HepG2 (cell line): ENCODE results near the gene HSD11B1L. TPM values are rescaled to one million over a fixed set of nuclear protein-coding genes. Genes with fewer than 3 reads are reported as not detected.
"Not testable (repeated sequence)": the region's sequence is repeated elsewhere in the genome, so short reads cannot be mapped to it uniquely, and the experiment has no call there.

Experiments
- ATAC-seq: fragments of 200-7000 bp; cut with Tn5 transposase; 3 replicates; pipeline ENCODE4 v1.9.1; 2020; ENCODE audit warnings: mild to moderate bottlenecking, moderate library complexity
- BruUV-seq: library from RNA; stranded (reverse); fragments of 400-500 nt; replicated peaks from 2 replicates; lab custom pipeline; 2021; lab: Mats Ljungman, UMichigan
- CTCF ChIA-PET: fragments of 300-600 bp; formaldehyde crosslinking; extraction: SDS; loops from one replicate; lab custom pipeline; 2021; ENCODE audit warnings: low total read pairs, inconsistent platforms, low intra/inter-chr PET ratio; lab: Yijun Ruan, JAX
- POLR2A ChIA-PET: fragments of 350-600 bp; sonication (Branson Sonifier 250); formaldehyde crosslinking; loops from one replicate; lab custom pipeline; 2020; ENCODE audit warnings: antibody characterized with exemption, inconsistent platforms; lab: Yijun Ruan, JAX
- DNase-seq: peaks from one replicate; pipeline ENCODE4 v3.0.0-alpha.2; 2015; ENCODE audit warnings: low spot score
- FAIRE-seq: peaks from 3 replicates; lab custom pipeline; 2011; peaks lifted over from hg19 to GRCh38; lab: Jason Lieb, UNC
- H2AFZ ChIP-seq: one replicate; pipeline ENCODE4 v1.6.1; 2011; ENCODE audit warnings: low read length, inconsistent platforms
- H3K27ac ChIP-seq: fragments of 300-600 bp; 3 replicates; pipeline ENCODE4 v1.8.0; 2011; ENCODE audit warnings: mixed run types, mild to moderate bottlenecking, mixed read lengths, low read length, inconsistent platforms; ENCODE audit not compliant: insufficient read depth; ENCODE audit errors: extremely low read length
- H3K27me3 ChIP-seq, 2 experiments: fragments of 200-600 bp in 1 of 2; 2 replicates in 1 of 2; 3 replicates in 1 of 2; pipeline versions ENCODE4 v1.6.0 to v1.8.0; 2011; ENCODE audit warnings: low read length in 2 of 2, mild to moderate bottlenecking in 2 of 2, moderate library complexity in 2 of 2, inconsistent platforms in 1 of 2; ENCODE audit not compliant: insufficient read depth in 2 of 2, control insufficient read depth in 1 of 2
- H3K36me3 ChIP-seq, 2 experiments: fragments of 200-600 bp in 1 of 2; replicated peaks in 1 of 2; 2 replicates in 1 of 2; 3 replicates in 1 of 2; pipeline versions ENCODE4 v1.5.1 to v1.8.0; 2011; ENCODE audit warnings: low read length in 2 of 2, inconsistent platforms in 1 of 2; ENCODE audit not compliant: insufficient read depth in 2 of 2, control insufficient read depth in 1 of 2
- H3K4me1 ChIP-seq: 2 replicates; pipeline ENCODE4 v1.5.1; 2012; ENCODE audit warnings: low read length, inconsistent platforms; ENCODE audit not compliant: insufficient read depth
- H3K4me2 ChIP-seq: 2 replicates; pipeline ENCODE4 v1.6.0; 2011; ENCODE audit warnings: low read depth, low read length, inconsistent platforms
- H3K4me3 ChIP-seq, 3 experiments: fragments of 200-600 bp in 1 of 3; sonication (generic), shearing (Covaris generic) in 1 of 3; replicated peaks in 1 of 3; 2 replicates each; pipeline ENCODE4 v1.5.1; 2011 to 2016; ENCODE audit warnings: low read length in 3 of 3, inconsistent platforms in 2 of 3, low read depth in 2 of 3, mild to moderate bottlenecking in 2 of 3, control low read depth in 1 of 3, mixed read lengths in 1 of 3; ENCODE audit not compliant: insufficient read depth in 1 of 3
- H3K79me2 ChIP-seq: one replicate; pipeline ENCODE4 v1.6.1; 2011; ENCODE audit warnings: low read length, inconsistent platforms; ENCODE audit not compliant: insufficient read depth
- H3K9ac ChIP-seq: 2 replicates; pipeline ENCODE4 v1.6.0; 2011; ENCODE audit warnings: mild to moderate bottlenecking, low read depth, low read length, inconsistent platforms; ENCODE audit not compliant: insufficient read depth
- H3K9me3 ChIP-seq: 2 replicates; pipeline ENCODE4 v1.5.1; 2012; ENCODE audit warnings: mild to moderate bottlenecking, low read length
- H4K20me1 ChIP-seq: 2 replicates; pipeline ENCODE4 v1.6.0; 2011; ENCODE audit warnings: inconsistent platforms, mild to moderate bottlenecking, low read length, moderate library complexity; ENCODE audit not compliant: insufficient read depth
- AGO2 ChIP-seq: fragments of 200-400 bp; formaldehyde crosslinking; optimal IDR thresholded peaks from 2 replicates; pipeline ENCODE3; 2017; ENCODE audit warnings: mild to moderate bottlenecking, low read depth, low read length, moderate library complexity
- POLR2A ChIP-seq, 2 experiments: IDR thresholded peaks; 2 replicates each; pipeline ENCODE4 v1.6.1; 2011; ENCODE audit warnings: low read depth in 2 of 2, low read length in 2 of 2, mild to moderate bottlenecking in 1 of 2, moderate library complexity in 1 of 2; ENCODE audit not compliant: insufficient read depth in 1 of 2
- RBFOX2 ChIP-seq: fragments of 200-400 bp; formaldehyde crosslinking; IDR thresholded peaks from 2 replicates; pipeline ENCODE4 v1.6.1; 2017; ENCODE audit warnings: low read depth, mild to moderate bottlenecking, low read length
- REST ChIP-seq, 2 experiments: IDR thresholded peaks; 2 replicates each; pipeline ENCODE4 v1.6.1; 2011 to 2012; ENCODE audit warnings: low read length in 2 of 2, borderline replicate concordance in 1 of 2, low read depth in 1 of 2, mild to moderate bottlenecking in 1 of 2, moderate library complexity in 1 of 2
- WGBS: methylation state at CpG from one replicate; pipeline ENCODE4 v1.1.6; 2017; ENCODE audit warnings: low lambda C conversion rate; 5-methylcytosine and 5-hydroxymethylcytosine counted together
- in situ Hi-C: cut with HindIII; loops from 2 replicates; pipeline ENCODE4 v1.10.0; 2017; ENCODE audit warnings: low pct_unique_long_range_greater_than_20kb; ENCODE audit not compliant: extremely low pct_ligation_motif_present
- intact Hi-C: fragments of 100-400 bp; cut with micrococcal nuclease; formaldehyde crosslinking; loops from one replicate; pipeline ENCODE4 v1.10.0; 2022; ENCODE audit not compliant: unreplicated experiment
- polyA plus RNA-seq, 8 experiments: library from polyadenylated mRNA; depleted of rRNA in 3 of 8; stranded (reverse) in 7 of 8; unstranded in 1 of 8; fragments of >200 nt; fragmentation: Illumina TruSeq in 4 of 8; extraction: Trizol in 4 of 8; gene quantifications; 2 replicates each; pipeline versions ENCODE4 v1.2.1 to v1.2.3, GENCODE V29; 2011 to 2016; ENCODE audit warnings: low read depth in 4 of 8, missing spikeins in 1 of 8, mixed read lengths in 1 of 8; ENCODE audit not compliant: insufficient read depth in 1 of 8
- total RNA-seq, 5 experiments: library from RNA; depleted of rRNA; stranded (reverse); fragments of >200 nt; fragmentation: Illumina TruSeq; extraction: Trizol; gene quantifications; 2 replicates each; pipeline ENCODE4 v1.2.3, GENCODE V29; 2016; ENCODE audit warnings: low read depth in 1 of 5

The HSD11B1L gene
- total and polyA plus RNA-seq, 2 of the 13 experiments (the other 11 are each of a cell fraction or from before 2014, with no cell fraction given), result 2.8 to 3.9 TPM

GRCh38 chr19:5700455-5701092 lies 19.7 kb downstream of the HSD11B1L start:
- no peak overlapping the region for H3K27ac ChIP-seq
- no peaks in the 10 kb centered on the region for H3K27me3 ChIP-seq
- in situ Hi-C loops (no loop called here), intact Hi-C loops (no loop called here)
- peaks cover 34 to 65% of the 10 kb centered on the region in 2 experiments for H3K36me3 ChIP-seq
- H3K4me3 ChIP-seq, result no peak overlapping the region
- no peak for ATAC-seq
- H3K79me2 ChIP-seq, result peaks cover 3% of the 10 kb centered on the region
- TF ChIP-seq POLR2A (IDR thresholded peaks at IDR 0.05; ENCODE audit: insufficient read depth in 1 of 2, low read depth in 2 of 2, low read length in 2 of 2) (peak in 1 of 2 experiments; percentile 41; a peak in 1 of 4 replicates), REST (IDR thresholded peaks at IDR 0.05; ENCODE audit: borderline replicate concordance in 1 of 2, low read depth in 1 of 2, low read length in 2 of 2) (no peak), AGO2 (peak; percentile 58)
- no peaks in the 10 kb centered on the region for H3K4me1 ChIP-seq
- no peak for DNase-seq
- 95% methylated on average over 15 of the region's 22 CpGs for WGBS
- H3K9ac ChIP-seq, result no peak overlapping the region
- BruUV-seq, result no TSS peak
- H2AFZ ChIP-seq, result no peak overlapping the region
- CTCF ChIA-PET, result no interaction called here
- FAIRE-seq, result no peak
- POLR2A ChIA-PET, result interaction anchor here (3.2 kb wide), 1 partner anchor 11 kb away, joined by 12 read pairs; the partner anchor contains the start of gene RPL36
- H4K20me1 ChIP-seq, result peaks cover 3% of the 10 kb centered on the region; the same call in 1 of the 2 replicates
- H3K4me2 ChIP-seq, result no peak overlapping the region
- no peaks in the 10 kb centered on the region for H3K9me3 ChIP-seq

GRCh38 chr19:5702053-5702410 lies 21.2 kb downstream of the HSD11B1L start:
- 100% methylated on average over 1 of the region's 28 CpGs for WGBS
- BruUV-seq, H3K4me2 ChIP-seq, H3K4me1 ChIP-seq, ATAC-seq, DNase-seq, H3K27me3 ChIP-seq, CTCF ChIA-PET, H3K9me3 ChIP-seq, H4K20me1 ChIP-seq, H3K9ac ChIP-seq, H3K79me2 ChIP-seq, FAIRE-seq, in situ Hi-C loops, intact Hi-C loops, POLR2A ChIA-PET, H2AFZ ChIP-seq, H3K4me3 ChIP-seq, H3K27ac ChIP-seq: not testable (repeated sequence)
- peak; percentile 3; the same call in 1 of the 2 replicates for TF ChIP-seq RBFOX2
- peaks cover 33 to 64% of the 10 kb centered on the region in 2 experiments for H3K36me3 ChIP-seq
